HEK293 (cell line): ENCODE measurements around the gene PNPLA6.
A peak's percentile ranks its signal among the peaks of the same experiment; 100 is the strongest.

Experiments used
- CTCF ChIA-PET: fragments of 350-600 bp; formaldehyde crosslinking; extraction: SDS; loops from one replicate; lab custom pipeline; 2021; ENCODE audit warnings: antibody characterized with exemption; lab: Yijun Ruan, JAX
- POLR2A ChIA-PET: fragments of 300-600 bp; formaldehyde crosslinking; extraction: SDS; loops from one replicate; lab custom pipeline; 2020; ENCODE audit warnings: antibody characterized with exemption, inconsistent platforms; lab: Yijun Ruan, JAX
- H3K27ac ChIP-seq: fragments of 200-500 bp; sonication (Bioruptor generic); 2 replicates; pipeline ENCODE4 v1.5.1; 2014; ENCODE audit warnings: low read depth, low read length, control low read depth, inconsistent platforms; ENCODE audit errors: extremely low read depth
- H3K36me3 ChIP-seq, 2 experiments: fragments of 200-500 bp in 1 of 2; sonication (Bioruptor generic) in 1 of 2; 1 replicate in 1 of 2; 2 replicates in 1 of 2; pipeline ENCODE4 v1.5.1; 2014 to 2017; ENCODE audit warnings: inconsistent platforms in 2 of 2, low read length in 2 of 2; ENCODE audit not compliant: control insufficient read depth in 2 of 2, insufficient read depth in 1 of 2
- H3K4me1 ChIP-seq: fragments of 200-500 bp; sonication (Bioruptor generic); 2 replicates; pipeline ENCODE4 v1.5.1; 2014; ENCODE audit warnings: mild to moderate bottlenecking, low read length, inconsistent platforms; ENCODE audit not compliant: control insufficient read depth, insufficient read depth
- H3K4me3 ChIP-seq: 2 replicates; pipeline ENCODE4 v1.5.1; 2011; ENCODE audit warnings: low read depth, mild to moderate bottlenecking, control low read depth, low read length, moderate library complexity
- H3K9me3 ChIP-seq: fragments of 200-500 bp; sonication (Bioruptor generic); 2 replicates; pipeline ENCODE4 v1.5.1; 2014; ENCODE audit warnings: low read depth, low read length, inconsistent platforms; ENCODE audit not compliant: control insufficient read depth, insufficient read depth
- SCRT2 ChIP-seq: fragments of 450-650 bp; formaldehyde crosslinking; IDR thresholded peaks from 2 replicates; pipeline ENCODE4 v1.5.1; 2016; ENCODE audit warnings: missing biosample characterization, missing genetic modification characterization
- TSHZ1 ChIP-seq: fragments of 450-650 bp; formaldehyde crosslinking; IDR thresholded peaks from 2 replicates; pipeline ENCODE4 v1.5.1; 2016; ENCODE audit warnings: missing biosample characterization, missing genetic modification characterization, borderline replicate concordance
- ZNF148 ChIP-seq: fragments of 450-650 bp; formaldehyde crosslinking; IDR thresholded peaks from 2 replicates; pipeline ENCODE4 v1.5.0; 2017; ENCODE audit warnings: missing biosample characterization, missing genetic modification characterization, borderline replicate concordance
- ZNF366 ChIP-seq: fragments of 450-650 bp; formaldehyde crosslinking; conservative IDR thresholded peaks from 2 replicates; pipeline ENCODE4 v1.5.1; 2016; ENCODE audit warnings: missing biosample characterization, missing genetic modification characterization
- ZNF521 ChIP-seq: fragments of 450-650 bp; formaldehyde crosslinking; IDR thresholded peaks from 2 replicates; pipeline ENCODE4 v1.5.1; 2017; ENCODE audit warnings: missing biosample characterization, mild to moderate bottlenecking, missing genetic modification characterization
- ZNF549 ChIP-seq: fragments of 450-650 bp; IDR thresholded peaks from 2 replicates; pipeline ENCODE4 v1.5.1; 2018; ENCODE audit warnings: missing biosample characterization, missing genetic modification characterization, mild to moderate bottlenecking, inconsistent platforms, moderate library complexity
- ZNF626 ChIP-seq: fragments of 450-650 bp; sonication (Bioruptor Pico); formaldehyde crosslinking; IDR thresholded peaks from 2 replicates; pipeline ENCODE4 v1.5.1; 2018; ENCODE audit warnings: missing biosample characterization, missing genetic modification characterization, inconsistent platforms
- ZNF658 ChIP-seq: fragments of 450-650 bp; formaldehyde crosslinking; IDR thresholded peaks from 2 replicates; pipeline ENCODE4; 2016; ENCODE audit warnings: missing biosample characterization, missing genetic modification characterization
- ZNF660 ChIP-seq: fragments of 450-650 bp; IDR thresholded peaks from 2 replicates; pipeline ENCODE4 v1.5.1; 2018; ENCODE audit warnings: missing biosample characterization, mild to moderate bottlenecking, missing genetic modification characterization
- ZNF768 ChIP-seq: fragments of 450-650 bp; formaldehyde crosslinking; IDR thresholded peaks from 2 replicates; pipeline ENCODE4 v1.5.1; 2018; ENCODE audit warnings: missing biosample characterization, mild to moderate bottlenecking, missing genetic modification characterization
- ZSCAN16 ChIP-seq: fragments of 450-650 bp; formaldehyde crosslinking; IDR thresholded peaks from 2 replicates; pipeline ENCODE4 v1.5.1; 2016; ENCODE audit warnings: missing biosample characterization, missing genetic modification characterization
- ZSCAN23 ChIP-seq: fragments of 450-650 bp; formaldehyde crosslinking; IDR thresholded peaks from 2 replicates; pipeline ENCODE4 v1.5.1; 2016; ENCODE audit warnings: missing biosample characterization, missing genetic modification characterization
- ZSCAN30 ChIP-seq: fragments of 450-650 bp; IDR thresholded peaks from 2 replicates; pipeline ENCODE4 v1.5.1; 2018; ENCODE audit warnings: missing biosample characterization, mild to moderate bottlenecking, missing genetic modification characterization, moderate library complexity
- TF ChIP-seq, protein P1 (sequence below): fragments of 450-650 bp; formaldehyde crosslinking; IDR thresholded peaks from 2 replicates; pipeline ENCODE4 v1.5.1; 2016; ENCODE audit warnings: missing biosample characterization, missing genetic modification characterization

PNPLA6 gene

GRCh38 chr19:7606289-7606688 lies 70.8 kb downstream of the PNPLA6 start (continued):
- TF ChIP-seq ZNF366 (tag by site-specific recombination) = no peak
- TF ChIP-seq TSHZ1 (tag by site-specific recombination) = no peak
- TF ChIP-seq ZNF521 (tag by site-specific recombination) = no peak
- TF ChIP-seq ZSCAN30 = no peak
- TF ChIP-seq ZNF549 (tag by site-specific recombination) = no peak

DNA sequence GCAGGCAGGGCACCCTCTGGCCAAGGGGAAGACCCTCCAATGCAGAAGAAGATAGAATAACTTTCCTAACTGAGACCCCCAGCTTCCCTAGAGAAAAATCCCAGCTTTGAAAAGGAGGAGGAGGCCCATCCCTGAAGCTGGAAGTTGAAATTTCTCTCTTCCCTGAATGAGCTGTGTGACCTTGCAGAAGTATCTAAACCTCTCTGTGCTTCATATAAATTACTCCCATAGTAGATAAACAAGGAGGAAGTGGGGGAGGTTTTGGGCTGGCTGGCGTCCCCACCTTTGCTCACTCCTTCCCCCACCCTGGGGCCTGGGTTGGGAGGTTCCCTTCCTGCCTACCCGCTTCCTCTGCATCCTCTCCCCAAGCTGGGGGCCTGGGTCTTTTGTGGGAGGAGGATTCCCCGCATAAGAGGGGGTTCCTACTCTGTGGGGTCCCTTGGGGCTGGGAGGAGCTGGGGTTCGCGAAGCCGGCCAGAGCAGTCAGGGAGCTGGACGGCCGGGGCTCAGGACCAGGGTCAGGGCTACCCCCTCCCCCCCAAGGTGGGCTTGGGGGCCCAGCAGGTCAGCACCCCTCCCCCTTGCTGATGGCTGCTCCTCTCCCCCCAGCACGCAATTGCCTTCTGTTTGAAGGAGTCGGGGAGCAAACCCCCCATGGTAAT lies 71.8 kb downstream of the PNPLA6 start:
- no peaks in the 10 kb centered on the region for H3K4me1 ChIP-seq
- H3K4me3 ChIP-seq = no peak overlapping the region
- CTCF ChIA-PET = interaction anchor here (1.1 kb wide), 1 partner anchor 73 kb away, joined by 6 read pairs; the partner anchor contains the start of gene TRAPPC5
- peaks cover 8 to 41% of the 10 kb centered on the region in 2 experiments; a peak in 2 of 3 replicates for H3K36me3 ChIP-seq
- no peak overlapping the region for H3K27ac ChIP-seq
- POLR2A ChIA-PET = no interaction called here
- H3K9me3 ChIP-seq = no peaks in the 10 kb centered on the region
- no peak for TF ChIP-seq ZNF660 (tag by site-specific recombination)
- TF ChIP-seq ZNF768 (tag by site-specific recombination) = 0 out of 2 replicates have a peak, but pooled peaks have one; percentile 70

GRCh38 chr19:7607874-7608560 lies 72.5 kb downstream of the PNPLA6 start:
- TF ChIP-seq ZNF768 (tag by site-specific recombination) (0 out of 2 replicates have a peak, but pooled peaks have one; percentile 29), ZNF626 (tag by site-specific recombination) (no peak)
- no peaks in the 10 kb centered on the region for H3K4me1 ChIP-seq
- POLR2A ChIA-PET = no interaction called here
- CTCF ChIA-PET = no interaction called here
- no peak overlapping the region for H3K4me3 ChIP-seq
- no peak overlapping the region for H3K27ac ChIP-seq
- H3K9me3 ChIP-seq = no peaks in the 10 kb centered on the region
- peaks cover 8 to 42% of the 10 kb centered on the region in 2 experiments; a peak in 2 of 3 replicates for H3K36me3 ChIP-seq

- no peaks in the 10 kb centered on the region for H3K9me3 ChIP-seq
- no peaks in the 10 kb centered on the region for H3K4me1 ChIP-seq
- H3K27ac ChIP-seq = no peak overlapping the region
- H3K4me3 ChIP-seq = no peak overlapping the region
- H3K36me3 ChIP-seq = peaks cover 8 to 46% of the 10 kb centered on the region in 2 experiments; a peak in 2 of 3 replicates
- POLR2A ChIA-PET = no interaction called here
- TF ChIP-seq, protein P1, sequence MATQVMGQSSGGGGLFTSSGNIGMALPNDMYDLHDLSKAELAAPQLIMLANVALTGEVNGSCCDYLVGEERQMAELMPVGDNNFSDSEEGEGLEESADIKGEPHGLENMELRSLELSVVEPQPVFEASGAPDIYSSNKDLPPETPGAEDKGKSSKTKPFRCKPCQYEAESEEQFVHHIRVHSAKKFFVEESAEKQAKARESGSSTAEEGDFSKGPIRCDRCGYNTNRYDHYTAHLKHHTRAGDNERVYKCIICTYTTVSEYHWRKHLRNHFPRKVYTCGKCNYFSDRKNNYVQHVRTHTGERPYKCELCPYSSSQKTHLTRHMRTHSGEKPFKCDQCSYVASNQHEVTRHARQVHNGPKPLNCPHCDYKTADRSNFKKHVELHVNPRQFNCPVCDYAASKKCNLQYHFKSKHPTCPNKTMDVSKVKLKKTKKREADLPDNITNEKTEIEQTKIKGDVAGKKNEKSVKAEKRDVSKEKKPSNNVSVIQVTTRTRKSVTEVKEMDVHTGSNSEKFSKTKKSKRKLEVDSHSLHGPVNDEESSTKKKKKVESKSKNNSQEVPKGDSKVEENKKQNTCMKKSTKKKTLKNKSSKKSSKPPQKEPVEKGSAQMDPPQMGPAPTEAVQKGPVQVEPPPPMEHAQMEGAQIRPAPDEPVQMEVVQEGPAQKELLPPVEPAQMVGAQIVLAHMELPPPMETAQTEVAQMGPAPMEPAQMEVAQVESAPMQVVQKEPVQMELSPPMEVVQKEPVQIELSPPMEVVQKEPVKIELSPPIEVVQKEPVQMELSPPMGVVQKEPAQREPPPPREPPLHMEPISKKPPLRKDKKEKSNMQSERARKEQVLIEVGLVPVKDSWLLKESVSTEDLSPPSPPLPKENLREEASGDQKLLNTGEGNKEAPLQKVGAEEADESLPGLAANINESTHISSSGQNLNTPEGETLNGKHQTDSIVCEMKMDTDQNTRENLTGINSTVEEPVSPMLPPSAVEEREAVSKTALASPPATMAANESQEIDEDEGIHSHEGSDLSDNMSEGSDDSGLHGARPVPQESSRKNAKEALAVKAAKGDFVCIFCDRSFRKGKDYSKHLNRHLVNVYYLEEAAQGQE (tag by site-specific recombination) = no peak
- no peak for TF ChIP-seq ZNF658 (tag by site-specific recombination)
- TF ChIP-seq SCRT2 (tag by site-specific recombination) = peak; percentile 22; the same call in 1 of the 2 replicates
- TF ChIP-seq ZNF521 (tag by site-specific recombination) = no peak
- no peak for TF ChIP-seq ZSCAN16
- TF ChIP-seq ZNF148 (tag by site-specific recombination) = no peak
- no peak for TF ChIP-seq ZSCAN23
- CTCF ChIA-PET = no interaction called here
Measured at GRCh38 chr19:7610491-7611240, 75.1 kb downstream of the PNPLA6 start.
